HCT116 (cell line): ENCODE data around the gene LCE2A. TPM values are rescaled to one million over a fixed set of nuclear protein-coding genes. Genes with fewer than 3 reads are reported as not detected.
"Not testable (repeated sequence)": the region's sequence is repeated elsewhere in the genome, so short reads cannot be mapped to it uniquely, and the experiment has no call there.

Source experiments
- ATAC-seq: fragments of 200-7000 bp; cut with Tn5 transposase; 2 replicates; pipeline ENCODE4 v1.9.1; 2020; ENCODE audit warnings: mild to moderate bottlenecking, moderate library complexity
- BruUV-seq: library from RNA; stranded (reverse); fragments of 400-500 nt; replicated peaks from 2 replicates; lab custom pipeline; 2021; lab: Mats Ljungman, UMichigan
- CTCF ChIA-PET: fragments of 300-600 bp; sonication (Branson Sonifier 250); formaldehyde crosslinking; loops from one replicate; lab custom pipeline; 2021; ENCODE audit warnings: antibody characterized with exemption; lab: Charles Lee
- POLR2A ChIA-PET: fragments of 300-600, 350-600 bp; sonication (Branson Sonifier 250); formaldehyde crosslinking; loops from one replicate; lab custom pipeline; 2021; ENCODE audit warnings: antibody characterized with exemption; lab: Charles Lee
- RAD21 ChIA-PET, 2 experiments: fragments of 300-600 bp; sonication (Branson Sonifier 250); formaldehyde crosslinking; loops; one replicate each; lab custom pipeline; 2023; ENCODE audit warnings: low total read pairs in 2 of 2; ENCODE audit not compliant: uncharacterized antibody in 2 of 2, unreplicated experiment in 2 of 2, low non-redundant PET in 1 of 2; lab: Charles Lee
- DNase-seq: peaks from one replicate; pipeline ENCODE4 v3.0.0-alpha.2; 2010; ENCODE audit warnings: low read depth, low spot score
- H2AFZ ChIP-seq: fragments of 200-600 bp; shearing (Covaris generic), sonication (generic); 2 replicates; pipeline ENCODE4 v1.6.1; 2017; ENCODE audit warnings: low read depth, mixed run types, mixed read lengths, antibody characterized with exemption, low read length; ENCODE audit not compliant: poor library complexity, severe bottlenecking
- H3K27ac ChIP-seq: 2 replicates; pipeline ENCODE4 v1.5.1; 2012; ENCODE audit warnings: low read depth, low read length
- H3K27me3 ChIP-seq: fragments of 200-600 bp; sonication (generic); 2 replicates; pipeline ENCODE4 v1.6.1; 2016; ENCODE audit warnings: mixed run types, low read length, mixed read lengths; ENCODE audit not compliant: insufficient read depth
- H3K36me3 ChIP-seq, 2 experiments: fragments of 200-500 bp in 1 of 2; fragments of 200-600 bp in 1 of 2; sonication (Bioruptor generic) in 1 of 2; sonication (generic) in 1 of 2; 2 replicates each; pipeline versions ENCODE4 v1.5.1 to v1.6.1; 2014 to 2016; ENCODE audit warnings: low read length in 2 of 2, inconsistent platforms in 1 of 2, mixed read lengths in 1 of 2, mixed run types in 1 of 2; ENCODE audit not compliant: insufficient read depth in 2 of 2, control insufficient read depth in 1 of 2
- H3K4me1 ChIP-seq, 2 experiments: fragments of 200-600 bp in 1 of 2; sonication (generic) in 1 of 2; 2 replicates each; pipeline versions ENCODE4 v1.5.1 to v1.6.1; 2012 to 2017; ENCODE audit warnings: low read length in 2 of 2, inconsistent platforms in 1 of 2, mild to moderate bottlenecking in 1 of 2, mixed read lengths in 1 of 2, mixed run types in 1 of 2, moderate library complexity in 1 of 2; ENCODE audit not compliant: insufficient read depth in 2 of 2, control insufficient read depth in 1 of 2
- H3K4me2 ChIP-seq: fragments of 200-600 bp; sonication (generic); 2 replicates; pipeline ENCODE4 v1.6.1; 2017; ENCODE audit warnings: mixed run types, low read length, mixed read lengths
- H3K4me3 ChIP-seq, 2 experiments: fragments of 200-600 bp in 1 of 2; sonication (generic) in 1 of 2; replicated peaks in 1 of 2; 2 replicates each; pipeline ENCODE4 v1.5.1; 2011 to 2016; ENCODE audit warnings: low read length in 2 of 2, control low read depth in 1 of 2, low read depth in 1 of 2, mild to moderate bottlenecking in 1 of 2, mixed read lengths in 1 of 2, mixed run types in 1 of 2
- H3K79me2 ChIP-seq: fragments of 200-600 bp; sonication (generic); 2 replicates; pipeline ENCODE4 v1.6.1; 2017; ENCODE audit warnings: mild to moderate bottlenecking, mixed run types, low read length, moderate library complexity, mixed read lengths; ENCODE audit not compliant: insufficient read depth
- H3K9ac ChIP-seq: fragments of 200-600 bp; sonication (generic); 2 replicates; pipeline ENCODE4 v1.6.1; 2016; ENCODE audit warnings: low read length, mixed read lengths
- H3K9me2 ChIP-seq: fragments of 200-600 bp; sonication (generic), shearing (Covaris generic); 2 replicates; pipeline ENCODE4 v1.6.1; 2017; ENCODE audit warnings: mixed run types, mild to moderate bottlenecking, moderate library complexity; ENCODE audit not compliant: insufficient read depth
- H3K9me3 ChIP-seq, 2 experiments: fragments of 200-500 bp in 1 of 2; fragments of 200-600 bp in 1 of 2; sonication (Bioruptor generic) in 1 of 2; sonication (generic) in 1 of 2; 2 replicates each; pipeline ENCODE4 v1.6.1; 2014 to 2017; ENCODE audit warnings: low read length in 2 of 2, mixed read lengths in 2 of 2, inconsistent platforms in 1 of 2, low read depth in 1 of 2, mild to moderate bottlenecking in 1 of 2, mixed run types in 1 of 2, moderate library complexity in 1 of 2; ENCODE audit not compliant: control insufficient read depth in 1 of 2, insufficient read depth in 1 of 2
- H4K20me1 ChIP-seq: fragments of 200-600 bp; sonication (generic), shearing (Covaris generic); 2 replicates; pipeline ENCODE4 v1.6.1; 2017; ENCODE audit warnings: mixed run types, mild to moderate bottlenecking, moderate library complexity; ENCODE audit not compliant: insufficient read depth
- TCF7L2 ChIP-seq: IDR thresholded peaks from 2 replicates; pipeline ENCODE4 v1.7.0; 2011; ENCODE audit warnings: borderline replicate concordance, inconsistent platforms; ENCODE audit not compliant: insufficient read depth, insufficient read length; ENCODE audit errors: extremely low read depth
- intact Hi-C: fragments of 100-400 bp; cut with micrococcal nuclease; formaldehyde crosslinking; loops from 2 replicates; pipeline ENCODE4 v1.10.0; 2022
- total RNA-seq: library from RNA; stranded (reverse); gene quantifications from one replicate; pipeline ENCODE4 v1.2.1, GENCODE V29; 2021; ENCODE audit not compliant: unreplicated experiment
- TF ChIP-seq, protein P1 (sequence below), 3 experiments: fragments of 200-600 bp in 1 of 3; sonication (generic) in 1 of 3; IDR thresholded peaks in 2 of 3; conservative IDR thresholded peaks in 1 of 3; 2 replicates each; pipeline ENCODE4 v1.5.1; 2012 to 2017; ENCODE audit warnings: low read depth in 2 of 3, low read length in 2 of 3, antibody characterized with exemption in 1 of 3, borderline replicate concordance in 1 of 3, control low read depth in 1 of 3, mild to moderate bottlenecking in 1 of 3, mixed read lengths in 1 of 3, mixed run types in 1 of 3, moderate library complexity in 1 of 3; ENCODE audit not compliant: insufficient read depth in 1 of 3
- TF ChIP-seq, protein P2 (sequence below): IDR thresholded peaks from 2 replicates; pipeline ENCODE4 v1.6.1; 2012

Gene LCE2A
- total RNA-seq, 1 experiment from 2014 or later, result not detected

DNA sequence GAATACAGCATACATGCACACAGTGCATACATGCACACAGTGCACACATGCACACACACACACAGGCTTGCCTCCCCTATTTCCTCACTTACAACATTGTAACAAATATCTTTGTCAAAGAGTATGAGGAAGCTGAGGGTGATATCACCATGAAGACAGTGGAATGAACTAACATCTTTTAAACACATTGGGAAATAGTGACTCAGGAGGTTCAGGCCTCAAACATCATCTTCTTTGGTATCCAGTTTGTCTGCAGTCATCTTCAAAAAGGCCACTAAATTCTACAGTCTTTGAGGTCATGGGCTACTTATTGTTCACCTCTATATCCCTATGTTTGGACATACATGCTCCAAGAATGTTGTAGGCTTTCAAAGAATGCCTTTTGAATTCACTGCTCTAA is 14.3 kb upstream of the LCE2A start:
- H3K27ac ChIP-seq, result no peak overlapping the region
- no peaks in the 10 kb centered on the region for H3K79me2 ChIP-seq
- H3K9ac ChIP-seq, result no peak overlapping the region
- H3K36me3 ChIP-seq, result no peaks in the 10 kb centered on the region
- no TSS peak for BruUV-seq
- no peak overlapping the region for H3K4me2 ChIP-seq
- DNase-seq, result no peak
- no peaks in the 10 kb centered on the region for H3K9me3 ChIP-seq
- POLR2A ChIA-PET, result no interaction called here
- CTCF ChIA-PET, result no interaction called here
- H4K20me1 ChIP-seq, result no peaks in the 10 kb centered on the region
- H2AFZ ChIP-seq, result no peak overlapping the region
- H3K9me2 ChIP-seq, result no peaks in the 10 kb centered on the region
- intact Hi-C loops, result no loop called here
- TF ChIP-seq, protein P1, sequence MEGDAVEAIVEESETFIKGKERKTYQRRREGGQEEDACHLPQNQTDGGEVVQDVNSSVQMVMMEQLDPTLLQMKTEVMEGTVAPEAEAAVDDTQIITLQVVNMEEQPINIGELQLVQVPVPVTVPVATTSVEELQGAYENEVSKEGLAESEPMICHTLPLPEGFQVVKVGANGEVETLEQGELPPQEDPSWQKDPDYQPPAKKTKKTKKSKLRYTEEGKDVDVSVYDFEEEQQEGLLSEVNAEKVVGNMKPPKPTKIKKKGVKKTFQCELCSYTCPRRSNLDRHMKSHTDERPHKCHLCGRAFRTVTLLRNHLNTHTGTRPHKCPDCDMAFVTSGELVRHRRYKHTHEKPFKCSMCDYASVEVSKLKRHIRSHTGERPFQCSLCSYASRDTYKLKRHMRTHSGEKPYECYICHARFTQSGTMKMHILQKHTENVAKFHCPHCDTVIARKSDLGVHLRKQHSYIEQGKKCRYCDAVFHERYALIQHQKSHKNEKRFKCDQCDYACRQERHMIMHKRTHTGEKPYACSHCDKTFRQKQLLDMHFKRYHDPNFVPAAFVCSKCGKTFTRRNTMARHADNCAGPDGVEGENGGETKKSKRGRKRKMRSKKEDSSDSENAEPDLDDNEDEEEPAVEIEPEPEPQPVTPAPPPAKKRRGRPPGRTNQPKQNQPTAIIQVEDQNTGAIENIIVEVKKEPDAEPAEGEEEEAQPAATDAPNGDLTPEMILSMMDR (IDR thresholded peaks at IDR 0.05 in 2 of 3, conservative IDR thresholded peaks at IDR 0.05 in 1 of 3; ENCODE audit: borderline replicate concordance in 1 of 3, insufficient read depth in 1 of 3, low read depth in 2 of 3, low read length in 2 of 3), result no peak
- TF ChIP-seq TCF7L2, result no peak
- TF ChIP-seq, protein P2, sequence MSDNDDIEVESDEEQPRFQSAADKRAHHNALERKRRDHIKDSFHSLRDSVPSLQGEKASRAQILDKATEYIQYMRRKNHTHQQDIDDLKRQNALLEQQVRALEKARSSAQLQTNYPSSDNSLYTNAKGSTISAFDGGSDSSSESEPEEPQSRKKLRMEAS, result no peak
- RAD21 ChIA-PET, result no interaction called here
- H3K4me1 ChIP-seq, result no peaks in the 10 kb centered on the region
- ATAC-seq, result no peak
- no peak overlapping the region for H3K4me3 ChIP-seq
- peaks cover 47% of the 10 kb centered on the region for H3K27me3 ChIP-seq

DNA sequence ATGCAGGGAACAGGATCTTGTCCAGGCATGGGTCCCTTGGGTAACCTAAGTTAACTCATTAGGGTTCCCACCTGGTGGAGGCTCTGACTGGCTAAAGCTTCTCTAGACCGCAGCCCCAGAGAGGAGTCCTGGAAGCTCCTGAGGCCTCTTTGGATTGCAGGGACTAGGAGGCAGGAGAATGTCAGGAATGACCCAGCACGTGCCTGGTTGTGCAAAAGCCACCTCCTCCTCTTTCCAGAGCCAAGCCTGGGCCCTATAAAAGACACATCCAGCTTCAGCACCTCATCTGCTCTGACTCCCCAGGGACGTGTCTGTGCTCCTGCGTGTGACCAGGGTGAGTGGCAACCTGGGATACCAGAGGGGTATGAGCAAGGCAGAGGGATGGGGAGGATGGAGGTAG is 12.3 kb upstream of the LCE2A start, which contains the start of gene LCE2B:
LCE2B (plus strand) TSS at position 301 of the 400 bp plus-strand sequence. CDS start 721 bp downstream, outside the sequence.
- H3K9ac ChIP-seq, ATAC-seq, H3K4me3 ChIP-seq, H4K20me1 ChIP-seq, DNase-seq, H3K4me2 ChIP-seq, CTCF ChIA-PET, POLR2A ChIA-PET, BruUV-seq, H3K4me1 ChIP-seq, H3K9me3 ChIP-seq, H3K9me2 ChIP-seq, H3K79me2 ChIP-seq, H3K27ac ChIP-seq, RAD21 ChIA-PET, H2AFZ ChIP-seq, H3K36me3 ChIP-seq, intact Hi-C loops: not testable (repeated sequence)
- peaks cover 34% of the 10 kb centered on the region for H3K27me3 ChIP-seq
